SK-N-SH (cell line): ENCODE data around the gene PSMB2. TPM values are rescaled to one million over a fixed set of nuclear protein-coding genes. Genes with fewer than 3 reads are reported as not detected.

Source experiments
- CTCF ChIA-PET: fragments of 300-600, 350-600 bp; formaldehyde crosslinking; extraction: SDS; loops from one replicate; lab custom pipeline; 2021; lab: Yijun Ruan, JAX
- POLR2A ChIA-PET: fragments of 350-600 bp; sonication (Branson Sonifier 250); formaldehyde crosslinking; extraction: SDS; loops from one replicate; lab custom pipeline; 2020; ENCODE audit warnings: antibody characterized with exemption, inconsistent platforms; lab: Yijun Ruan, JAX
- DNase-seq: peaks from one replicate; pipeline ENCODE4 v3.0.0; 2012
- H2AFZ ChIP-seq: fragments of 200-600 bp; sonication (generic); 2 replicates; pipeline ENCODE4 v1.8.1; 2016; ENCODE audit warnings: antibody characterized with exemption, mild to moderate bottlenecking, low read depth
- H3F3A ChIP-seq: fragments of 200-600 bp; sonication (generic); replicated peaks from 2 replicates; pipeline ENCODE3; 2016; ENCODE audit warnings: antibody characterized with exemption, mild to moderate bottlenecking; ENCODE audit not compliant: insufficient read depth
- H3K27ac ChIP-seq, 2 experiments: fragments of 200-500 bp in 1 of 2; fragments of 200-600 bp in 1 of 2; sonication (Bioruptor generic) in 1 of 2; sonication (generic), shearing (Covaris generic) in 1 of 2; 2 replicates each; pipeline versions ENCODE4 v1.5.1 to v1.6.1; 2014 to 2016; ENCODE audit warnings: low read depth in 2 of 2, inconsistent platforms in 1 of 2, low read length in 1 of 2, mild to moderate bottlenecking in 1 of 2, mixed read lengths in 1 of 2
- H3K27me3 ChIP-seq: fragments of 200-600 bp; sonication (generic), shearing (Covaris generic); 2 replicates; pipeline ENCODE4 v1.6.1; 2016; ENCODE audit warnings: mixed run types; ENCODE audit not compliant: insufficient read depth
- H3K36me3 ChIP-seq, 2 experiments: fragments of 200-500 bp in 1 of 2; fragments of 200-600 bp in 1 of 2; sonication (Bioruptor generic) in 1 of 2; sonication (generic) in 1 of 2; replicated peaks in 1 of 2; 2 replicates each; pipeline versions ENCODE3 to v1.5.1; 2014 to 2016; ENCODE audit warnings: low read length in 1 of 2, mild to moderate bottlenecking in 1 of 2; ENCODE audit not compliant: insufficient read depth in 2 of 2, control insufficient read depth in 1 of 2
- H3K4me1 ChIP-seq, 2 experiments: fragments of 200-500 bp in 1 of 2; fragments of 200-600 bp in 1 of 2; sonication (Bioruptor generic) in 1 of 2; sonication (generic), shearing (Covaris generic) in 1 of 2; 2 replicates each; pipeline versions ENCODE4 v1.5.1 to v1.6.1; 2014 to 2016; ENCODE audit warnings: low read depth in 1 of 2, low read length in 1 of 2, mixed run types in 1 of 2; ENCODE audit not compliant: insufficient read depth in 2 of 2, control insufficient read depth in 1 of 2
- H3K4me2 ChIP-seq: fragments of 200-600 bp; sonication (generic), shearing (Covaris generic); 2 replicates; pipeline ENCODE4 v1.6.1; 2017; ENCODE audit warnings: mixed run types
- H3K4me3 ChIP-seq, 2 experiments: fragments of 200-500 bp in 1 of 2; fragments of 200-600 bp in 1 of 2; sonication (Bioruptor generic) in 1 of 2; sonication (generic), shearing (Covaris generic) in 1 of 2; 2 replicates each; pipeline versions ENCODE4 v1.5.1 to v1.8.1; 2014 to 2016; ENCODE audit warnings: low read depth in 2 of 2, inconsistent platforms in 1 of 2, low read length in 1 of 2, mild to moderate bottlenecking in 1 of 2, mixed read lengths in 1 of 2, moderate library complexity in 1 of 2
- H3K79me2 ChIP-seq: fragments of 200-600 bp; sonication (generic); 2 replicates; pipeline ENCODE4 v1.8.1; 2017; ENCODE audit warnings: mild to moderate bottlenecking; ENCODE audit not compliant: insufficient read depth
- H3K9ac ChIP-seq: fragments of 200-600 bp; sonication (generic); 2 replicates; pipeline ENCODE4 v1.6.1; 2017; ENCODE audit warnings: mixed run types
- H3K9me2 ChIP-seq: fragments of 200-600 bp; sonication (generic); 2 replicates; pipeline ENCODE4 v1.6.1; 2017; ENCODE audit warnings: mixed run types
- H3K9me3 ChIP-seq: fragments of 200-600 bp; sonication (generic); 2 replicates; pipeline ENCODE4 v1.6.1; 2017; ENCODE audit warnings: mixed run types, mild to moderate bottlenecking, moderate library complexity
- H4K20me1 ChIP-seq: fragments of 200-600 bp; sonication (generic); 2 replicates; pipeline ENCODE4 v1.6.1; 2017; ENCODE audit warnings: mild to moderate bottlenecking, mixed run types; ENCODE audit not compliant: insufficient read depth
- ELF1 ChIP-seq: IDR thresholded peaks from 2 replicates; pipeline ENCODE4 v1.4.0; 2012
- EP300 ChIP-seq, 2 experiments: IDR thresholded peaks; 2 replicates each; pipeline versions ENCODE4 v1.4.0 to v1.6.1; 2012; ENCODE audit warnings: borderline replicate concordance in 1 of 2, low read depth in 1 of 2, low read length in 1 of 2
- FOXJ3 ChIP-seq: sonication (generic); formaldehyde crosslinking; IDR thresholded peaks from 2 replicates; pipeline ENCODE4 v1.5.1; 2020; ENCODE audit warnings: mild to moderate bottlenecking, missing genetic modification reagents
- FOXM1 ChIP-seq: IDR thresholded peaks from 2 replicates; pipeline ENCODE4 v1.4.0; 2012; ENCODE audit warnings: low read depth, mild to moderate bottlenecking
- MAX ChIP-seq: IDR thresholded peaks from 2 replicates; pipeline ENCODE4 v1.4.0; 2012; ENCODE audit warnings: low read depth
- MXI1 ChIP-seq: IDR thresholded peaks from 2 replicates; pipeline ENCODE4 v1.6.1; 2012; ENCODE audit warnings: mild to moderate bottlenecking, low read depth, low read length, improper control_type of control experiment
- NRF1 ChIP-seq: IDR thresholded peaks from 2 replicates; pipeline ENCODE4 v1.6.1; 2012; ENCODE audit warnings: low read depth, mild to moderate bottlenecking, low read length
- POLR2AphosphoS5 ChIP-seq: IDR thresholded peaks from 2 replicates; pipeline ENCODE4 v1.6.1; 2012; ENCODE audit warnings: low read depth, low read length
- RAD21 ChIP-seq: IDR thresholded peaks from 2 replicates; pipeline ENCODE4 v1.6.1; 2012; ENCODE audit warnings: mild to moderate bottlenecking, low read length
- REST ChIP-seq: IDR thresholded peaks from 2 replicates; pipeline ENCODE4 v1.6.1; 2012; ENCODE audit warnings: mild to moderate bottlenecking, low read depth, low read length, moderate library complexity
- RFX5 ChIP-seq: IDR thresholded peaks from 2 replicates; pipeline ENCODE4 v1.6.1; 2012; ENCODE audit warnings: mild to moderate bottlenecking, improper control_type of control experiment, low read length
- SIN3A ChIP-seq: IDR thresholded peaks from 2 replicates; pipeline ENCODE4 v1.6.1; 2012; ENCODE audit warnings: low read depth, mild to moderate bottlenecking, low read length, moderate library complexity, borderline replicate concordance
- SMC3 ChIP-seq: IDR thresholded peaks from 2 replicates; pipeline ENCODE4 v1.6.1; 2012; ENCODE audit warnings: low read depth, low read length, improper control_type of control experiment
- TAF1 ChIP-seq: IDR thresholded peaks from 2 replicates; pipeline ENCODE4 v1.6.1; 2012; ENCODE audit warnings: low read depth, mild to moderate bottlenecking, low read length, moderate library complexity, borderline replicate concordance
- YY1 ChIP-seq: IDR thresholded peaks from 2 replicates; pipeline ENCODE4 v1.4.0; 2012; ENCODE audit warnings: low read depth, mild to moderate bottlenecking
- WGBS: methylation state at CpG from one replicate; pipeline ENCODE4 v1.1.6; 2017; ENCODE audit warnings: low lambda C conversion rate; 5-methylcytosine and 5-hydroxymethylcytosine counted together
- polyA plus RNA-seq, 3 experiments: library from polyadenylated mRNA; depleted of rRNA; stranded (reverse); fragments of >200 nt; gene quantifications; 2 replicates each; pipeline ENCODE4 v1.2.3, GENCODE V29; 2012
- TF ChIP-seq, protein P1 (sequence below): fragments of 200-600 bp; sonication (generic); IDR thresholded peaks from 2 replicates; pipeline ENCODE4 v1.6.1; 2017; ENCODE audit warnings: antibody characterized with exemption, mild to moderate bottlenecking, moderate library complexity
- TF ChIP-seq, protein P2 (sequence below): IDR thresholded peaks from 2 replicates; pipeline ENCODE4 v1.4.0; 2012; ENCODE audit warnings: low read depth, borderline replicate concordance

PSMB2 gene
- polyA plus RNA-seq, 1 of the 3 experiments (the other 2 are of a cell fraction) = 83.5 TPM

DNA sequence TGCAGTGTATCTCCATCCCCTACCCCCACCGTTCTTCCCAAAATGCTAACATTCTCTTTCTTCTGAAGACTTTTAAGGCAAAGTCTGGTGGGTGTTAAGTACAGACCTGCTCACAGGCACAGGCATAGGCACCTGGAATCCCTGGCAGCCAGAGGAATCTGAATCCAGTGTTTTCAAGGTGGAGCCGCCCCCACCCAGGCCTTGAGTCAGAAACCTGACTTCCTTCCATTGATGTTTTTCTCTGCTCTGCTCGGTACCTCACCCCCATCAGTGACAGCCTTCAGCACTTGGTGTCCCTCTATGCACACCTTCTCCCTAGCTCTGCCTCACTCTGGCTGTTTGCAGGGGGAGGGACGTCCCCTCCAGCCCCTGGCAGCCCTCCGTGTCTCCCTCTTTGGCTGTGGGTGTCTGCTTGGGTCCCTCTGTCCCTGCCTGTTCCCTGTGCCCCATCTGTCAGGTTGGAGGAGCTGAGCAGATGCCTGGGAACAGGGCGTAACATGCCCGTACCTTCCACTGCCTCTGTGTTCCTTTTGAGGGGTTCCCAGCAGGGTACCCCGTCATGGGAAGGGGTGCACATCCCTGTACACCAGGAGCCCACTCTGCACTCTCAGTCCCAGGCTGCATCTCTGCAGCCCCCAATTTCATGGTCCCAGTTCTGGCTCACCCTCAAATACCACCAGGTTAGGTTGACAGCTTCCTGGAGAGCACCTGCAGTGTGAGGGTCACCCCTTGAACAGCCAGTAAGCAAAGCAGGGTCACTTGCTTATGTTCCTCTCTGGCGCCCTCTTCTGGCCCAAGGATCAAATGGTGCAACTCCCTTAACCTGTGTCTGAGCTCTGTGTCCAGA lies 77.1 kb downstream of the PSMB2 start:
- ChIA-PET CTCF (interaction anchor here (0.6 to 11.7 kb wide), 47 partner anchors 9 to 787 kb away, joined by 3 to 347 read pairs (median 4); partner anchors contain the start of gene TFAP2E), POLR2A (interaction anchor here (1.1 kb wide), 1 partner anchor 114 kb away, joined by 4 read pairs; no protein-coding TSS in a partner anchor)
- no peaks in the 10 kb centered on the region for H3K9me3 ChIP-seq
- H3K9ac ChIP-seq = no peak overlapping the region
- peak; percentile 87 for DNase-seq
- peaks cover 3 to 5% of the 10 kb centered on the region in 2 experiments; a peak in 1 of 4 replicates for H3K4me1 ChIP-seq
- H3F3A ChIP-seq = no peaks in the 10 kb centered on the region
- WGBS = 93% methylated on average over 5 of the region's 9 CpGs
- H3K4me2 ChIP-seq = no peak overlapping the region
- H3K27ac ChIP-seq = no peak overlapping the region
- H3K79me2 ChIP-seq = no peaks in the 10 kb centered on the region
- no peaks in the 10 kb centered on the region for H4K20me1 ChIP-seq
- TF ChIP-seq SMC3 (peak; percentile 69), RAD21 (peak; percentile 72), ELF1 (no peak), MXI1 (no peak), NRF1 (no peak), POLR2AphosphoS5 (no peak), TAF1 (no peak)
- TF ChIP-seq, protein P1, sequence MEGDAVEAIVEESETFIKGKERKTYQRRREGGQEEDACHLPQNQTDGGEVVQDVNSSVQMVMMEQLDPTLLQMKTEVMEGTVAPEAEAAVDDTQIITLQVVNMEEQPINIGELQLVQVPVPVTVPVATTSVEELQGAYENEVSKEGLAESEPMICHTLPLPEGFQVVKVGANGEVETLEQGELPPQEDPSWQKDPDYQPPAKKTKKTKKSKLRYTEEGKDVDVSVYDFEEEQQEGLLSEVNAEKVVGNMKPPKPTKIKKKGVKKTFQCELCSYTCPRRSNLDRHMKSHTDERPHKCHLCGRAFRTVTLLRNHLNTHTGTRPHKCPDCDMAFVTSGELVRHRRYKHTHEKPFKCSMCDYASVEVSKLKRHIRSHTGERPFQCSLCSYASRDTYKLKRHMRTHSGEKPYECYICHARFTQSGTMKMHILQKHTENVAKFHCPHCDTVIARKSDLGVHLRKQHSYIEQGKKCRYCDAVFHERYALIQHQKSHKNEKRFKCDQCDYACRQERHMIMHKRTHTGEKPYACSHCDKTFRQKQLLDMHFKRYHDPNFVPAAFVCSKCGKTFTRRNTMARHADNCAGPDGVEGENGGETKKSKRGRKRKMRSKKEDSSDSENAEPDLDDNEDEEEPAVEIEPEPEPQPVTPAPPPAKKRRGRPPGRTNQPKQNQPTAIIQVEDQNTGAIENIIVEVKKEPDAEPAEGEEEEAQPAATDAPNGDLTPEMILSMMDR = peak; percentile 82
- no peak overlapping the region; a peak in 1 of 4 replicates for H3K4me3 ChIP-seq
- H3K9me2 ChIP-seq = no peaks in the 10 kb centered on the region
- H2AFZ ChIP-seq = no peak overlapping the region
- H3K27me3 ChIP-seq = no peaks in the 10 kb centered on the region
- H3K36me3 ChIP-seq = peaks cover 0 to 50% of the 10 kb centered on the region in 2 experiments

DNA sequence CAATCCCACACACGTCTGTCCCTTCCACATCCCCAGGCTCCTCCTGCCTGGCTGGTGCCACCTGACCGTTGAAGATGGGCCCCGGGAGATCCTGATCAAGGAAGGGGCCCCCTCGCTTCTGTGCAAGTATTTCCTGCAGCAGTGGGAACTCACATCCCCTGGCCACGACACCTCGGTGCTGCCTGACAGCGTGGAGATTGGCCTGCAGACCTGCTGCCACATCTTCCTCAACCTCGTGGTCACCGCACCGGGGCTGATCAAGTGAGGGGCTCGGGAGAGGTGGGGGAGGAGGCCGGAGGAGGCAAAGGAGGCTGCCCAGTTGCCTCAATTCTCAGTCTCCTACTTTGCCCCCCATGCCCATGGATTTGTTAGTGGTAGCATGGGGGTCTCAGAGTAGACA lies 78.2 kb downstream of the PSMB2 start:
- CTCF ChIA-PET = interaction anchor here (0.7 to 8.2 kb wide), 2 partner anchors 9 to 111 kb away, joined by 3 to 81 read pairs; no protein-coding TSS in a partner anchor
- WGBS = 88% methylated on average over 9 of the region's 12 CpGs
- Histone ChIP-seq H4K20me1 (no peaks in the 10 kb centered on the region), H3F3A (peaks cover under 1% of the 10 kb centered on the region), H3K9me3 (no peaks in the 10 kb centered on the region), H3K9ac (no peak overlapping the region), H3K4me2 (no peak overlapping the region), H3K4me3 (no peak overlapping the region), H3K27ac (no peak overlapping the region), H3K36me3 (peaks cover 0 to 50% of the 10 kb centered on the region in 2 experiments), H3K9me2 (no peaks in the 10 kb centered on the region), H2AFZ (no peak overlapping the region), H3K4me1 (peaks cover 4 to 13% of the 10 kb centered on the region in 2 experiments; a peak in 1 of 4 replicates), H3K27me3 (no peaks in the 10 kb centered on the region), H3K79me2 (peaks cover 6% of the 10 kb centered on the region; the same call in 1 of the 2 replicates)
- DNase-seq = no peak
- POLR2A ChIA-PET = no interaction called here
- TF ChIP-seq, protein P1 = no peak
- TF ChIP-seq MAX (no peak), ELF1 (no peak), FOXM1 (no peak), SIN3A (no peak), FOXJ3 (no peak), YY1 (no peak), EP300 (IDR thresholded peaks at IDR 0.05; ENCODE audit: borderline replicate concordance in 1 of 2, low read depth in 1 of 2, low read length in 1 of 2) (no peak), RFX5 (no peak), REST (no peak)
- TF ChIP-seq, protein P2, sequence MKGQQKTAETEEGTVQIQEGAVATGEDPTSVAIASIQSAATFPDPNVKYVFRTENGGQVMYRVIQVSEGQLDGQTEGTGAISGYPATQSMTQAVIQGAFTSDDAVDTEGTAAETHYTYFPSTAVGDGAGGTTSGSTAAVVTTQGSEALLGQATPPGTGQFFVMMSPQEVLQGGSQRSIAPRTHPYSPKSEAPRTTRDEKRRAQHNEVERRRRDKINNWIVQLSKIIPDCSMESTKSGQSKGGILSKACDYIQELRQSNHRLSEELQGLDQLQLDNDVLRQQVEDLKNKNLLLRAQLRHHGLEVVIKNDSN = no peak
